ENCODE measurements around the gene RELN.

Gene RELN

GRCh38 chr7:103626776-103627175, 362.7 kb downstream of the RELN start:
- CTCF ChIA-PET, result no interaction called here
- Histone ChIP-seq H3K4me1 (ENCODE audit: control insufficient read depth, insufficient read depth, low read length) (no peaks in the 10 kb centered on the region), H3K27ac (ENCODE audit: extremely low read depth, low read depth, low read length) (no peak overlapping the region), H3K9me3 (ENCODE audit: control insufficient read depth, insufficient read depth, low read depth, low read length) (no peaks in the 10 kb centered on the region), H3K36me3 (ENCODE audit: control insufficient read depth in 2 of 2, insufficient read depth in 1 of 2, low read length in 2 of 2) (no peaks in the 10 kb centered on the region), H3K4me3 (ENCODE audit: low read depth, low read length) (no peak overlapping the region)
- TF ChIP-seq ZNF76 (tag by site-specific recombination; IDR thresholded peaks at IDR 0.05; ENCODE audit: borderline replicate concordance, low read depth) (no peak), BCL6B (tag by site-specific recombination; IDR thresholded peaks at IDR 0.05) (no peak), ZNF704 (tag by site-specific recombination; IDR thresholded peaks at IDR 0.05) (no peak), ZNF211 (tag by site-specific recombination; IDR thresholded peaks at IDR 0.05; ENCODE audit: low read depth) (no peak), ZNF341 (tag by site-specific recombination; IDR thresholded peaks at IDR 0.05; ENCODE audit: low read depth) (no peak)
- POLR2A ChIA-PET, result no interaction called here

GRCh38 chr7:103622274-103622673, 367.2 kb downstream of the RELN start:
- no peaks in the 10 kb centered on the region for H3K9me3 ChIP-seq (ENCODE audit: control insufficient read depth, insufficient read depth, low read depth, low read length)
- H3K4me1 ChIP-seq (ENCODE audit: control insufficient read depth, insufficient read depth, low read length), result no peaks in the 10 kb centered on the region
- no peak overlapping the region for H3K4me3 ChIP-seq (ENCODE audit: low read depth, low read length)
- no peak overlapping the region for H3K27ac ChIP-seq (ENCODE audit: extremely low read depth, low read depth, low read length)
- no peaks in the 10 kb centered on the region for H3K36me3 ChIP-seq (ENCODE audit: control insufficient read depth in 2 of 2, insufficient read depth in 1 of 2, low read length in 2 of 2)
- ChIA-PET CTCF (interaction anchor here (0.9 kb wide), 1 partner anchor 10 kb away, joined by 3 read pairs; no protein-coding TSS in a partner anchor), POLR2A (no interaction called here)
- TF ChIP-seq ZNF76 (tag by site-specific recombination; IDR thresholded peaks at IDR 0.05; ENCODE audit: borderline replicate concordance, low read depth), result no peak
- no peak for TF ChIP-seq HOXD13 (CRISPR knock-in tag; IDR thresholded peaks at IDR 0.05; ENCODE audit: borderline replicate concordance)
- no peak for TF ChIP-seq RBAK (tag by site-specific recombination; IDR thresholded peaks at IDR 0.05)
- no peak for TF ChIP-seq SP2 (tag by site-specific recombination; IDR thresholded peaks at IDR 0.05)
- TF ChIP-seq REST (tag by site-specific recombination; IDR thresholded peaks at IDR 0.05), result no peak
- no peak for TF ChIP-seq ZSCAN16 (tag by site-specific recombination; IDR thresholded peaks at IDR 0.05)
- no peak for TF ChIP-seq ZNF354C (tag by site-specific recombination; IDR thresholded peaks at IDR 0.05; ENCODE audit: borderline replicate concordance, low read depth)
- TF ChIP-seq ZNF626 (tag by site-specific recombination; IDR thresholded peaks at IDR 0.05), result no peak
- TF ChIP-seq ZNF670 (tag by site-specific recombination; IDR thresholded peaks at IDR 0.05; ENCODE audit: low read depth), result no peak
- TF ChIP-seq ZNF488 (tag by site-specific recombination; IDR thresholded peaks at IDR 0.05), result no peak
- no peak for TF ChIP-seq ZNF776 (tag by site-specific recombination; IDR thresholded peaks at IDR 0.05; ENCODE audit: borderline replicate concordance)
- TF ChIP-seq ZNF777 (tag by site-specific recombination; IDR thresholded peaks at IDR 0.05; ENCODE audit: borderline replicate concordance), result no peak
- TF ChIP-seq GLI2 (tag by site-specific recombination; IDR thresholded peaks at IDR 0.05; ENCODE audit: borderline replicate concordance, low read depth), result no peak
- TF ChIP-seq SP3 (tag by site-specific recombination; IDR thresholded peaks at IDR 0.05), result no peak
- no peak for TF ChIP-seq ZNF629 (tag by site-specific recombination; IDR thresholded peaks at IDR 0.05)
- no peak for TF ChIP-seq YY1 (tag by site-specific recombination; IDR thresholded peaks at IDR 0.05)
- TF ChIP-seq ZNF747 (tag by site-specific recombination; IDR thresholded peaks at IDR 0.05), result no peak
- TF ChIP-seq CTCF (tag by site-specific recombination; IDR thresholded peaks at IDR 0.05), result no peak

Data from HEK293 (cell line).